ENCODE results near the gene XAGE2.
A peak's percentile ranks its signal among the peaks of the same experiment; 100 is the strongest.
"Not testable (repeated sequence)": the region's sequence is repeated elsewhere in the genome, so short reads cannot be mapped to it uniquely, and the experiment has no call there.

The XAGE2 gene

GRCh38 chrX:52368368-52369055, at the start of gene XAGE2:
Gene XAGE2, plus strand, starts transcription at chrX:52369021. Its CDS starts 994 bp downstream, at chrX:52370015.
- in situ Hi-C loops (cut with MboI; ENCODE audit: low sequenced_read_pairs, unreplicated experiment), result no loop called here
- TF ChIP-seq, protein P1, sequence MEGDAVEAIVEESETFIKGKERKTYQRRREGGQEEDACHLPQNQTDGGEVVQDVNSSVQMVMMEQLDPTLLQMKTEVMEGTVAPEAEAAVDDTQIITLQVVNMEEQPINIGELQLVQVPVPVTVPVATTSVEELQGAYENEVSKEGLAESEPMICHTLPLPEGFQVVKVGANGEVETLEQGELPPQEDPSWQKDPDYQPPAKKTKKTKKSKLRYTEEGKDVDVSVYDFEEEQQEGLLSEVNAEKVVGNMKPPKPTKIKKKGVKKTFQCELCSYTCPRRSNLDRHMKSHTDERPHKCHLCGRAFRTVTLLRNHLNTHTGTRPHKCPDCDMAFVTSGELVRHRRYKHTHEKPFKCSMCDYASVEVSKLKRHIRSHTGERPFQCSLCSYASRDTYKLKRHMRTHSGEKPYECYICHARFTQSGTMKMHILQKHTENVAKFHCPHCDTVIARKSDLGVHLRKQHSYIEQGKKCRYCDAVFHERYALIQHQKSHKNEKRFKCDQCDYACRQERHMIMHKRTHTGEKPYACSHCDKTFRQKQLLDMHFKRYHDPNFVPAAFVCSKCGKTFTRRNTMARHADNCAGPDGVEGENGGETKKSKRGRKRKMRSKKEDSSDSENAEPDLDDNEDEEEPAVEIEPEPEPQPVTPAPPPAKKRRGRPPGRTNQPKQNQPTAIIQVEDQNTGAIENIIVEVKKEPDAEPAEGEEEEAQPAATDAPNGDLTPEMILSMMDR (IDR thresholded peaks at IDR 0.05; ENCODE audit: borderline replicate concordance, control extremely low read depth, extremely low read depth, insufficient read depth, missing control alignments), result no peak
- DNase-seq (ENCODE audit: low spot score), result no peak

DNA sequence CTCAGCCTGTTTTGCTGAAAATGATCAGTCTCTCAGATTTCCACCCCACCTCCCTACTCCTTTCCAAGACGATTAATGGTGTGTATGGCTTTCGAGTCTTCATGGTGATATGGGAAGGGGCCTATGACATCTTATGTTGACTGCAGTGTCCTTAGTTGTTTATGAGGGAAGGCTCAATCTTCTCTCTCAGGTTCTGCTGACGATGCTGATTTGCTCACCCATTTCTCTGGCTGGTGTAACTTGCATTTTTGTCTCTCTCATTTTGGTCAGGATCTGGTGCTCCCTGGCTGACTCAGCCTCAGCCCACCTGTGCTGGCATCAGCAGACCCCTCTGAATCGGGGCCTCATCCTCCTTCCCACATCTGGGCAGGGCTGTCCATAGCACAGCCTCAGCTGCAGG, 31.4 kb upstream of the XAGE2 start:
- in situ Hi-C loops (cut with MboI; ENCODE audit: low sequenced_read_pairs, unreplicated experiment), result no loop called here
- TF ChIP-seq, protein P1 (IDR thresholded peaks at IDR 0.05; ENCODE audit: borderline replicate concordance, control extremely low read depth, extremely low read depth, insufficient read depth, missing control alignments), result no peak
- no peak for DNase-seq (ENCODE audit: low spot score)

- in situ Hi-C loops (cut with MboI; ENCODE audit: low sequenced_read_pairs, unreplicated experiment), result no loop called here
- TF ChIP-seq, protein P1 (IDR thresholded peaks at IDR 0.05; ENCODE audit: borderline replicate concordance, control extremely low read depth, extremely low read depth, insufficient read depth, missing control alignments), result no peak
- DNase-seq (ENCODE audit: low spot score), result no peak
Observed at GRCh38 chrX:52341493-52341892, 27.3 kb upstream of the XAGE2 start.

GRCh38 chrX:52343131-52343530, 25.7 kb upstream of the XAGE2 start:
- in situ Hi-C loops (cut with MboI; ENCODE audit: low sequenced_read_pairs, unreplicated experiment); DNase-seq (ENCODE audit: low spot score): not testable (repeated sequence)

GRCh38 chrX:52345402-52345801, 23.4 kb upstream of the XAGE2 start:
- peak; percentile 30 for DNase-seq (ENCODE audit: low spot score)
- TF ChIP-seq, protein P1 (IDR thresholded peaks at IDR 0.05; ENCODE audit: borderline replicate concordance, control extremely low read depth, extremely low read depth, insufficient read depth, missing control alignments), result peak; percentile 69
- in situ Hi-C loops (cut with MboI; ENCODE audit: low sequenced_read_pairs, unreplicated experiment), result not testable (repeated sequence)

DNA sequence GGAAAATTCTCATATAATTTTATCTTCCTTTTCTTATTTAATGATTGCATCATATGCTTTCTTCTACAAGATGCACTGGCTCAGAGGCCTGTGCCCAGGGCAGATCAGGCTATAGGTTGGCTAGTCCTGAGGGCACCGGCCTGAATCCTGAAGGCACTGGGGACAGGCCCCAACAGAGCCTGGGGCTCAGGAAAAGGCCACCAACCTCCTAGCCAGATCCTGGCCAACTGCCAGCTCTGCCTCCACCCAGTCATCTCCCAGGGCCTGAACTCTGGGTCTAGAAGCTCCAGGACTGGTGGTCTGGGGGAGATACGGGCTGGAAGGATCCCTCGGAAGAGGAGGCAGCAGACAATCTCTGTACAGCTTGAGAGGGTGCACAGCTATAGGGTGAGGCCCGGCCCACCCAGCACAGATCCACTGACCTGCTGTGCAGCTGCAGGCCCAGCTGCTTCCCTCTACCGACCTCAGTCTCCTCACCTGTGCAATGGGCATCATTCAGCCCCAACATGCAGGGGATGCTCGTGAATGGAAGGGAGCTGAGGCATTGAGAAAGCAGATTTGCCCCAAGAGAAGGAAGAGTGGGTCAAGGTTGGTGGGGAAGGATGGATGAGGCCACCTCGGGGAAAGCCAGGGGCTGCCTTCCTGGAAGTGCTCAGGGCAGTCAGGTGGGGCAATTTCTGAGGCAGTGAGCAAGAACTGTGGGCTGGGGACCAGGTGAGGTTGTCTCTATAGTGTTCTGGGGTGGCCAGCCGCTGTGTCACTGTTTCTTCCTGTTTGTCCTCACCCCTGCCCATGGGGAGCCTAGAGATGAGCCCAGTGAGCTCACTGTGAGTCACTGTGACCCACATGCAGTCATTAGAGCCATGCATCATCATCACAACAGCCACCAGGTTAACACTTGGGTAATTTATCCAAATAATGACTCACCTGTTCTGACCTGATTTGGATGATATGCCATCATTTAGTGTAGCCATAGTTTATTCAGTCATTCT, 22.4 kb upstream of the XAGE2 start:
- no peak for DNase-seq (ENCODE audit: low spot score)
- in situ Hi-C loops (cut with MboI; ENCODE audit: low sequenced_read_pairs, unreplicated experiment), result no loop called here
- TF ChIP-seq, protein P1 (IDR thresholded peaks at IDR 0.05; ENCODE audit: borderline replicate concordance, control extremely low read depth, extremely low read depth, insufficient read depth, missing control alignments), result no peak

GRCh38 chrX:52349681-52350080, 19.1 kb upstream of the XAGE2 start:
- DNase-seq (ENCODE audit: low spot score), result no peak
- in situ Hi-C loops (cut with MboI; ENCODE audit: low sequenced_read_pairs, unreplicated experiment), result no loop called here
- TF ChIP-seq, protein P1 (IDR thresholded peaks at IDR 0.05; ENCODE audit: borderline replicate concordance, control extremely low read depth, extremely low read depth, insufficient read depth, missing control alignments), result no peak
